Parathyroid adenoma (tissue), 2 donors: Measurements from ENCODE around the gene HSD11B1.

ENCODE experiments used
- H2AFZ ChIP-seq: fragments of 300-600 bp; sonication (generic); one replicate; pipeline ENCODE4 v1.7.0; 2017; ENCODE audit warnings: antibody characterized with exemption, mild to moderate bottlenecking
- H3K27ac ChIP-seq: fragments of 300-600 bp; sonication (generic); one replicate; pipeline ENCODE4 v1.7.0; 2017
- H3K27me3 ChIP-seq: fragments of 300-600 bp; sonication (generic); one replicate; pipeline ENCODE4 v1.7.0; 2017; ENCODE audit warnings: low read length; ENCODE audit not compliant: control insufficient read depth, insufficient read depth
- H3K36me3 ChIP-seq: fragments of 300-600 bp; sonication (generic); one replicate; pipeline ENCODE4 v1.7.0; 2017; ENCODE audit warnings: low read length; ENCODE audit not compliant: control insufficient read depth, insufficient read depth
- H3K4me1 ChIP-seq: fragments of 300-600 bp; sonication (generic); one replicate; pipeline ENCODE4 v1.7.0; 2017; ENCODE audit warnings: control low read depth
- H3K4me2 ChIP-seq: fragments of 300-600 bp; sonication (generic); one replicate; pipeline ENCODE4 v1.7.0; 2017; ENCODE audit warnings: low read length
- H3K4me3 ChIP-seq: fragments of 300-600 bp; sonication (generic); one replicate; pipeline ENCODE4 v1.7.0; 2017; ENCODE audit warnings: low read depth, low read length
- H3K79me2 ChIP-seq: fragments of 300-600 bp; sonication (generic); one replicate; pipeline ENCODE4 v1.7.0; 2017; ENCODE audit warnings: control low read depth
- H3K9ac ChIP-seq: fragments of 300-600 bp; sonication (generic); one replicate; pipeline ENCODE4 v1.7.0; 2017; ENCODE audit warnings: mild to moderate bottlenecking
- H3K9me3 ChIP-seq: fragments of 300-600 bp; sonication (generic); one replicate; pipeline ENCODE4 v1.7.0; 2017; ENCODE audit warnings: low read length; ENCODE audit not compliant: control insufficient read depth
- CTCF ChIP-seq: fragments of 300-600 bp; sonication (generic); IDR thresholded peaks from one replicate; pipeline ENCODE4 v1.7.0; 2017; ENCODE audit warnings: antibody characterized with exemption, mild to moderate bottlenecking
- donor health status: primary hyperparathyroidism.

The HSD11B1 gene

DNA sequence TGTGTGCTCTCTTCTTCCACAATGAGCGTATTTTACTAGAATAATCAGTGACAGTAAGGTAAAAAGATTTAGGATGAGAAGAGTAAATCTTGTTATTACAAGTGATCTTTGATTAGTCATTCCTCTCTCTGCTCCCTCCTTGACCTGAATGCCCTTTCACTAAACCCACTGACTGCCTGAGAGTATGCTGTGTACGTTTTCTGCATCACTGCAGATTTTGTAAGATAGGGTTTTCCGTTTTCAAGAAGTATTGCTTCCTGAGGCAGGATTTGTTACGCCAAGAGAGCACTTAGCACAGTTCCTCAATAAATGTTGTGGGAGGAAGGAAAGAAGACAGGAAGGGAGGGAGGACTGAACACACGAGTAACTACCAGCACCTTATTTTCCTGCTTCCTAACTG lies 44.7 kb upstream of the HSD11B1 start:
- no peaks in the 10 kb centered on the region for H3K27me3 ChIP-seq
- H3K27ac ChIP-seq: no peak overlapping the region
- H3K9me3 ChIP-seq: no peaks in the 10 kb centered on the region
- H3K9ac ChIP-seq: no peak overlapping the region
- H3K4me3 ChIP-seq: no peak overlapping the region
- peak overlapping the region; percentile 23 for H3K4me2 ChIP-seq
- H3K79me2 ChIP-seq: no peaks in the 10 kb centered on the region
- no peak for TF ChIP-seq CTCF
- no peaks in the 10 kb centered on the region for H3K36me3 ChIP-seq
- peaks cover 3% of the 10 kb centered on the region for H3K4me1 ChIP-seq
- no peak overlapping the region for H2AFZ ChIP-seq

DNA sequence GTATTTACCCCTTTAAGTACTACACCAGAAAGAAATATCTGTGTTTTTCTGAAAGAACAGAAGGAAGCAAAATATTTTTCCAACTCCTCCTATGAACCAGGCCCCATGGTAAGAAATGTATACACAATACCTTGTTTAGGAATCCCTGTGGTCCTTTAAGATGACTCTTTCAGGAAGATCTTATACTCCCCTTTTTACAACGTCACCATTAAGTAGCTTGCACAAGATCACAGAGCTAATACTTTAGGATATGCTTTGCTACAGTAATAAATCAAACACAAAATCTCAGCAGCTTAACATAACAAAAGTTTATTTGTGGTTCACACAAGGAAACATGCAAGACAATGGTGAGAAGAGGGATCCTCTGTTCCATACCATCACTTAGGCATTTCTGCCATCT lies 43.6 kb upstream of the HSD11B1 start:
- no peak overlapping the region for H3K9ac ChIP-seq
- no peaks in the 10 kb centered on the region for H3K36me3 ChIP-seq
- H3K4me2 ChIP-seq: no peak overlapping the region
- no peaks in the 10 kb centered on the region for H3K79me2 ChIP-seq
- H3K9me3 ChIP-seq: no peaks in the 10 kb centered on the region
- peaks cover 3% of the 10 kb centered on the region for H3K4me1 ChIP-seq
- H3K27ac ChIP-seq: no peak overlapping the region
- H2AFZ ChIP-seq: no peak overlapping the region
- no peak for TF ChIP-seq CTCF
- no peak overlapping the region for H3K4me3 ChIP-seq
- H3K27me3 ChIP-seq: no peaks in the 10 kb centered on the region

GRCh38 chr1:209662879-209663327 lies 41.7 kb upstream of the HSD11B1 start:
- no peak overlapping the region for H2AFZ ChIP-seq
- no peak overlapping the region for H3K4me2 ChIP-seq
- no peaks in the 10 kb centered on the region for H3K9me3 ChIP-seq
- no peaks in the 10 kb centered on the region for H3K36me3 ChIP-seq
- H3K79me2 ChIP-seq: no peaks in the 10 kb centered on the region
- no peak for TF ChIP-seq CTCF
- no peak overlapping the region for H3K9ac ChIP-seq
- H3K4me3 ChIP-seq: no peak overlapping the region
- H3K27ac ChIP-seq: no peak overlapping the region
- H3K27me3 ChIP-seq: no peaks in the 10 kb centered on the region
- peaks cover 3% of the 10 kb centered on the region for H3K4me1 ChIP-seq

DNA sequence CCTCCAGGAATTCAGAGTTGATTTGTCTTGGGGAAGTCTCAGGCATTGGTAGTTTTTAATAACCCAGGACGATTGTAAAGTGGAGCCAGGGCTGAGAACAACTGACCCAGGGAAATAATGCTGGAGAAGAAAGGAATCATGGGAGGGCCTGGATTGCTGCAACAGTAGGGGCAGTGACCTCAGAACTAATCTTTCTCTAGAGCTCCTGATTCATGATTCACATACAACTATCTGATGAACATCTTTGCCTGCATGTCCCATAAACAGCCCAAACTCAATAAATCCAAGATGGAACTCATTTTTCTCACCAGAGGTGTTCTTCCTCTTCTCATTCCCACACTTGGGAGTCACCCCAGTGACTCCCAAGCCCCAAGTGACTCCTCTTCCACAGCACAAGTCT lies 37.5 kb upstream of the HSD11B1 start:
- TF ChIP-seq CTCF: no peak

GRCh38 chr1:209667708-209668107 lies 36.9 kb upstream of the HSD11B1 start:
- Histone ChIP-seq H2AFZ (no peak overlapping the region), H3K9ac (no peak overlapping the region), H3K4me2 (no peak overlapping the region), H3K4me1 (no peaks in the 10 kb centered on the region), H3K27ac (no peak overlapping the region), H3K9me3 (no peaks in the 10 kb centered on the region), H3K36me3 (no peaks in the 10 kb centered on the region), H3K79me2 (no peaks in the 10 kb centered on the region), H3K4me3 (no peak overlapping the region), H3K27me3 (no peaks in the 10 kb centered on the region)
- no peak for TF ChIP-seq CTCF

More for the DNA sequence above, 37.5 kb upstream of the HSD11B1 start:
- Histone ChIP-seq H3K36me3 (no peaks in the 10 kb centered on the region), H3K79me2 (no peaks in the 10 kb centered on the region), H2AFZ (no peak overlapping the region), H3K4me3 (no peak overlapping the region), H3K4me2 (no peak overlapping the region), H3K4me1 (no peaks in the 10 kb centered on the region), H3K27me3 (no peaks in the 10 kb centered on the region), H3K9ac (no peak overlapping the region), H3K9me3 (no peaks in the 10 kb centered on the region), H3K27ac (no peak overlapping the region)
